NT2/D1 (cell line): Measurements from ENCODE around the gene METTL21A.

Experiments used
- DNase-seq: peaks from one replicate; pipeline ENCODE4 v3.0.0-alpha.2; 2011; ENCODE audit warnings: low read depth, low spot score
- H3K27me3 ChIP-seq: 2 replicates; pipeline ENCODE4 v1.6.0; 2011; ENCODE audit warnings: mild to moderate bottlenecking; ENCODE audit not compliant: insufficient read length, insufficient read depth
- H3K36me3 ChIP-seq: 2 replicates; pipeline ENCODE4 v1.6.1; 2011; ENCODE audit warnings: mild to moderate bottlenecking, low read length, mixed read lengths; ENCODE audit not compliant: insufficient read depth, insufficient read length
- H3K4me1 ChIP-seq: 2 replicates; pipeline ENCODE4 v1.5.1; 2011; ENCODE audit not compliant: insufficient read depth, insufficient read length
- H3K4me3 ChIP-seq: 2 replicates; pipeline ENCODE4 v1.5.1; 2011; ENCODE audit warnings: low read depth; ENCODE audit not compliant: insufficient read length
- H3K9ac ChIP-seq: 2 replicates; pipeline ENCODE4 v1.6.0; 2011; ENCODE audit warnings: low read depth; ENCODE audit not compliant: insufficient read length
- H3K9me3 ChIP-seq: 2 replicates; pipeline ENCODE4 v1.5.1; 2011; ENCODE audit warnings: mild to moderate bottlenecking, low read length; ENCODE audit not compliant: insufficient read depth
- SUZ12 ChIP-seq: IDR thresholded peaks from 2 replicates; pipeline ENCODE4 v1.6.1; 2011; ENCODE audit not compliant: insufficient read length, insufficient read depth; ENCODE audit errors: extremely low read depth
- YY1 ChIP-seq: IDR thresholded peaks from 2 replicates; pipeline ENCODE4 v1.6.1; 2011; ENCODE audit not compliant: insufficient read length, insufficient read depth
- ZNF274 ChIP-seq: IDR thresholded peaks from 2 replicates; pipeline ENCODE4 v1.6.1; 2011; ENCODE audit warnings: mild to moderate bottlenecking, low read depth, low read length

METTL21A gene

DNA sequence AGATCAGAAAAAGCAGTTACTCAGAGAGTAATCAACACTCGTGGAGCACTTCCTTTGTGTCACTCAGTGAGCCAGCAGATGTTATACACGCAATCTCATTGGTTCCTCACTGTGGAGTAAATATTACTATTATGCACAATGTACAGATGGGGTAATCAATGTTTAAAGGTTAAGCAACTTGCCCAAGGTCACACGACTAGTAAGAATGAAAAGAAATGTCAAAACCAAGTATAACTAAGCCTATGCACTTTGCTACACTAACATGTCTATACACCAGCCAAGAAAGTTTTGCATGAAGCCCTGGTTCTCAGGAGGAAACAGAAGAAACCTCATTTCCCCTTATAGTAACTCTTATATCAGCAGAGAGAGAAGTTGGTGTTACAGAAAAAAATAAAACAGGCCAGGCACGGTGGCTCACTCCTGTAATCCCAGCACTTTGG is 5.4 kb downstream of the METTL21A start:
- H3K27me3 ChIP-seq: no peaks in the 10 kb centered on the region
- H3K4me1 ChIP-seq: peaks cover 3% of the 10 kb centered on the region
- no peak for TF ChIP-seq YY1
- no peak for TF ChIP-seq ZNF274
- no peak for TF ChIP-seq SUZ12
- DNase-seq: no peak
- H3K9me3 ChIP-seq: no peaks in the 10 kb centered on the region
- H3K36me3 ChIP-seq: peaks cover 71% of the 10 kb centered on the region
- H3K9ac ChIP-seq: no peak overlapping the region
- H3K4me3 ChIP-seq: no peak overlapping the region

DNA sequence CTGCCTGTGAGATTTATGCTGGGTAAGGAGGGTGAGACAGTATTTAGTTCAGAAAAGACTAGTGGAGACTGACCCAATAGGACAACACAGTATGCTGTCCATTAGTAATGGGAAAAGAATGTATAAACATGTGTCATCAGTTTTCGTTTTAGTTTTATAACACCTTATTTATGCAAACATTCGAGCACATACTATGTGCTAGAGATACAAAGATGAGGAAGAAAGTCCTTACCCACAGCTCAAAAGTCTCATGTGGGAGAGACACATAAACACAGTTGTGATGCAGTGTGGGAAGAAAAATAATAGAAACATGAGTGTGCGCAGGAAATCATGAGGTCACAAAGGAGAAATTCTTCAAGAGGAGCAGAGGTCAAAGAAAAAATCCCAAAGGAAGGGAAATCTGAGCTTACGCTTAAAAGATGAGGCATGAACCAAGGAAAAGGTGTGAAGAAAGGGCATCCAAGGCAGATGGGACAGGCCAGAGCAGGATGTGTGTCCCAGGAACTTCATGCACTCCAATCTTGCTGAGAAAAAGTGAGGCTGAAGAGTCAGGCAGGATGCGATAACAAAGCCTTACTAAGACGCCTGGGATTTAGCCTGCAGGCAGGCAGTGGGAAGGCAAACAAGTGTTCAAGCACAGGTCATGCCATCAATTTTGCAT is 8.1 kb downstream of the METTL21A start:
- Histone ChIP-seq H3K36me3 (peaks cover 74% of the 10 kb centered on the region), H3K9me3 (no peaks in the 10 kb centered on the region), H3K4me3 (no peak overlapping the region), H3K9ac (no peak overlapping the region), H3K4me1 (peaks cover 3% of the 10 kb centered on the region), H3K27me3 (no peaks in the 10 kb centered on the region)
- peak; percentile 50 for DNase-seq
- no peak for TF ChIP-seq YY1
- TF ChIP-seq ZNF274: no peak
- TF ChIP-seq SUZ12: no peak

DNA sequence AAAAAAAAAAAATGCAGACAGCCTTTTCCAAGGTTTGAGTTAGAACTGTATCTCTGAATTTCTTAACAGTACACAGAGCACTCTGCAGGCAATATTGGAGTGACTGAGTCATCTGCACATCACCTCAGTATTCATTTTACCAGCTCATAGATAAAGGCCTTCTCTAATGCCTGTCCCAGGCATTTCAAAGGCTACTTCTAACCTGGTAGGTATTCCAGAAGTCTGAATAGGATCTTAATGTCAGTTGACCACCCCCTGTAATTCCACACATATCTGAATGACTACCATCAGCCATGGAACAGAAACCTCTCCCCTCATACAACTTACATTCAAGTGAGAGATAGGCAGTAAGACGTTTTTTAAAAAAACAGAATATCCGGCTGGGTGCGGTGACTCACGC is 9.0 kb downstream of the METTL21A start:
- Histone ChIP-seq H3K4me3 (no peak overlapping the region), H3K4me1 (peaks cover 3% of the 10 kb centered on the region), H3K9me3 (no peaks in the 10 kb centered on the region), H3K36me3 (peaks cover 65% of the 10 kb centered on the region), H3K27me3 (no peaks in the 10 kb centered on the region), H3K9ac (no peak overlapping the region)
- TF ChIP-seq YY1 (no peak), ZNF274 (no peak), SUZ12 (no peak)
- no peak for DNase-seq

DNA sequence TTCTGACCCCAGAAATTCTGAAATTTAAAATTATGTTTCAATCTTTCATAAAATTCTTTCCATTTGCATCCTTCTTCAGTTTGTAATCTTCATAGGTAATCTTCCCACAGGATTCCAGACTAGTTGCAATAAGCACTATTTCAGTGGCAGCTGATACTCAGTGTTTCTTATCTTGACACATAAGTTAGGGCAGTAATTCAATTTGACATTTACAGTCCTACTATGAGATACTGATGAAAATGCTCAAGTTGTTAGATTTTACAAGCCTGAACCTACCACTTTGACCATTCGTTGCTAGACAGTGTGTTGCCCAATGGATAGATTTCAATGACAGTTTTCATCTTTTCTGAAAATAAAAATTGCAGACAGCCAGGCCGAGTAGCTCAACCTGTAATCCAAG is 10.4 kb downstream of the METTL21A start:
- Histone ChIP-seq H3K36me3 (peaks cover 54% of the 10 kb centered on the region), H3K4me1 (peaks cover 3% of the 10 kb centered on the region), H3K27me3 (no peaks in the 10 kb centered on the region), H3K4me3 (no peak overlapping the region), H3K9ac (no peak overlapping the region), H3K9me3 (no peaks in the 10 kb centered on the region)
- no peak for TF ChIP-seq YY1
- no peak for TF ChIP-seq ZNF274
- TF ChIP-seq SUZ12: no peak
- DNase-seq: no peak

DNA sequence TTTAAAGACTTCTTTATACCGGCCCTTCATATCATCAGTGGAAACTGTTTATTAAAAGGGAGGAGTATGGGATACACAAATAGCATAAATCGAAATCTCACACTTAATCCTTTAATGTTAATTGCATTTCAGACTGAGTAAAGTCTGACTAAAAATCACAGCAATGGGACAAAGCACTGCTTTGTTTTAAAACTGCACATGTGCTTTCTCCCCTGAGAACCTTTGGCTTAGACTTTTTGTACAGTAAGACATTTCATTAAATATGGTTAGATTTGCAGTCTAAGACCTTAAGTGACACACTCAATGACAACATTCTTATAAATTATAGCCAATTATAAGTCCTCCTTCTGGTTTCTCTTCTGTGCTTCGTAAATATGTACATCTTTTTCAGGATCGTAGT is 12.5 kb downstream of the METTL21A start:
- Histone ChIP-seq H3K4me1 (peaks cover 3% of the 10 kb centered on the region), H3K27me3 (no peaks in the 10 kb centered on the region), H3K9me3 (no peaks in the 10 kb centered on the region), H3K4me3 (no peak overlapping the region), H3K9ac (no peak overlapping the region), H3K36me3 (peaks cover 44% of the 10 kb centered on the region)
- no peak for DNase-seq
- TF ChIP-seq SUZ12 (no peak), YY1 (no peak), ZNF274 (no peak)

DNA sequence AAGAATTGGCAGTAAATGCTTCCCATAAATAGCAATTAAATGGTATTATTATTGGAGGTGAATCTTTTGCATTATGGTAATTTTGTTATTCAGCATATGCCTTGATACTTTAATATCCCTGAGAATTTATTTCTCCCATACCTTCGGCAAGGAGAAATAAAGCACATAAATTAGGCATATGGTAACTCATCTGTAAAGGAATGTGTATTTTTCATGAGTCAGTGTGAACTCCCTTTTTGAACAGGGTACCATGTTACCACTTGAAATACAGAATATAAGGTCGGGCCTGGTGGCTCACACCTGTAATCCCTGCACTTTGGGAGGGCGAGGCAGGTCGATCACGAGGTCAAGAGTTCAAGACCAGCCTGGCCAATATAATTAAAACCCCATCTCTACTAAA is 18.4 kb downstream of the METTL21A start:
- no peak for TF ChIP-seq SUZ12
- TF ChIP-seq ZNF274: no peak
- TF ChIP-seq YY1: no peak
- H3K27me3 ChIP-seq: no peaks in the 10 kb centered on the region

DNA sequence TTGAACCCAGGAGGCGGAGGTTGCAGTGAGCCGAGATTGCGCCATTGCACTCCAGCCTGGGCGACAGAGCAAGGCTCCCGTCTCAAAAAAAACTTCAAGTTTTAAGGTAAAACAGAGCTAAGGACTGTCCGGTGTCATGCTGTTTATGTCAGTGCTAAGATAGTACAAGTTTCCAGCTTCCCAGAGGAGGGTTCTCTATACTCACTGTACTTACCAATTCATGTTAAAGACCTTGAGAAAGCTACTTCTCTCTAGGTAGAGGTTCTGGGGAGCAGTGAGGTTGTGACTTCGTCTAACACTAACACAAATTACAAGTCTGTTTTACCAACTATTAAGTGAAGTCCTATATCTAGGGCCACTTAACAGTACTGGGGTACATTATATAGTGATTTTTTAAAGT is 18.8 kb downstream of the METTL21A start:
- no peak for DNase-seq
- Histone ChIP-seq H3K4me1 (no peaks in the 10 kb centered on the region), H3K36me3 (peaks cover 10% of the 10 kb centered on the region), H3K9ac (no peak overlapping the region), H3K27me3 (no peaks in the 10 kb centered on the region), H3K9me3 (no peaks in the 10 kb centered on the region), H3K4me3 (no peak overlapping the region)
- no peak for TF ChIP-seq SUZ12
- TF ChIP-seq ZNF274: no peak
- no peak for TF ChIP-seq YY1

More for the DNA sequence above, 18.4 kb downstream of the METTL21A start:
- H3K4me1 ChIP-seq: no peaks in the 10 kb centered on the region
- DNase-seq: no peak
- H3K4me3 ChIP-seq: no peak overlapping the region
- no peaks in the 10 kb centered on the region for H3K9me3 ChIP-seq
- H3K36me3 ChIP-seq: peaks cover 10% of the 10 kb centered on the region
- no peak overlapping the region for H3K9ac ChIP-seq

DNA sequence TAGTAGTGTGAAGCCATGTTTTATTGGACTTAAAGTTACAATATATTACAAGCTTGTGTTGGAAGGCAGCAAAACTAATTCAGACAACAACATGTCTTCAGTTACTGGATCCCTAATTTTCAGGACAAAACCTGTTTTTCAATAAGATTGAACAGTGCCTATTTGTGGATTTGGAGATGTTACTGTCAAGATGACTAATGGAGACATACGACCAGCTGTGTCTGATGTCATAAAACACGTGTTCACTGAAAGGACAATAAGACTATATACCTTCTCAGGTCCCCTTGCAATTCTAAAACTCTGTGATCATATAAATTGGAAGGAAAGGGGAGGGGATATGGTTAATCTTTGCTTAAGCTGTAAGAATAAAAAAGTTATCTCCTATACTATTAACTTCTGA is 21.7 kb downstream of the METTL21A start:
- Histone ChIP-seq H3K27me3 (no peaks in the 10 kb centered on the region), H3K9ac (no peak overlapping the region), H3K4me3 (no peak overlapping the region), H3K9me3 (no peaks in the 10 kb centered on the region), H3K4me1 (no peaks in the 10 kb centered on the region), H3K36me3 (peaks cover 17% of the 10 kb centered on the region)
- DNase-seq: no peak
- no peak for TF ChIP-seq SUZ12
- no peak for TF ChIP-seq ZNF274
- TF ChIP-seq YY1: no peak
